Lung (tissue), 12 donors: ENCODE measurements around the gene SMAD2. TPM values are rescaled to one million over a fixed set of nuclear protein-coding genes. Genes with fewer than 3 reads are reported as not detected.

ENCODE experiments used
- ATAC-seq: fragments of 200-7000 bp; cut with Tn5 transposase; one replicate; pipeline ENCODE4 v1.9.1; 2020; ENCODE audit warnings: moderate number of reproducible peaks; ENCODE audit not compliant: insufficient read depth, low FRiP score
- DNase-seq, 3 donors: peaks; one replicate each; pipeline ENCODE4 v3.0.0-alpha.2; 2013 to 2017
- H3K27ac ChIP-seq, 2 donors: one replicate each; pipeline ENCODE4 v1.5.1; 2013; ENCODE audit warnings: mild to moderate bottlenecking in 2 of 2, moderate library complexity in 2 of 2, control low read depth in 1 of 2, inconsistent platforms in 1 of 2, low read depth in 1 of 2, low read length in 1 of 2
- H3K27me3 ChIP-seq, 3 donors: one replicate each; pipeline ENCODE4 v1.5.1; 2013; ENCODE audit warnings: low read length in 2 of 3; ENCODE audit not compliant: control insufficient read depth in 3 of 3, insufficient read depth in 3 of 3
- H3K36me3 ChIP-seq, 4 donors: one replicate each; pipeline ENCODE4 v1.5.1; 2013; ENCODE audit warnings: low read length in 4 of 4, mild to moderate bottlenecking in 1 of 4, moderate library complexity in 1 of 4; ENCODE audit not compliant: control insufficient read depth in 4 of 4, insufficient read depth in 4 of 4
- H3K4me1 ChIP-seq, 5 donors: one replicate each; pipeline ENCODE4 v1.5.1; 2013; ENCODE audit warnings: low read length in 5 of 5, mild to moderate bottlenecking in 2 of 5, moderate library complexity in 1 of 5; ENCODE audit not compliant: control insufficient read depth in 5 of 5, insufficient read depth in 5 of 5
- H3K4me3 ChIP-seq: one replicate; pipeline ENCODE4 v1.5.1; 2013; ENCODE audit warnings: mild to moderate bottlenecking, control low read depth, moderate library complexity
- H3K9ac ChIP-seq, 2 donors: one replicate each; pipeline ENCODE4 v1.5.1; 2013; ENCODE audit warnings: low read length in 2 of 2, control low read depth in 1 of 2; ENCODE audit not compliant: insufficient read depth in 1 of 2
- H3K9me3 ChIP-seq, 4 donors: one replicate each; pipeline ENCODE4 v1.5.1; 2013; ENCODE audit warnings: low read length in 3 of 4, mild to moderate bottlenecking in 1 of 4, moderate library complexity in 1 of 4; ENCODE audit not compliant: control insufficient read depth in 4 of 4, insufficient read depth in 3 of 4
- WGBS, 2 donors: extraction: QIAGEN DNeasy Blood & Tissue Kit; methylation state at CpG; one replicate each; pipeline ENCODE4 v1.1.7; 2013; 5-methylcytosine and 5-hydroxymethylcytosine counted together
- polyA plus RNA-seq, 2 donors: library from polyadenylated mRNA; stranded (reverse); fragments of 200-250 nt; gene quantifications; one replicate each; pipeline ENCODE4 v1.2.1, GENCODE V29; 2013
- total RNA-seq, 2 donors: library from RNA; depleted of rRNA in 1 of 2; stranded (reverse); fragments of >200 nt in 1 of 2; gene quantifications; one replicate each; pipeline ENCODE4 v1.2.1, GENCODE V29; 2014 to 2021
- TF ChIP-seq, protein P1 (sequence below): IDR thresholded peaks from 2 replicates; pipeline ENCODE4 v1.5.1; 2012; ENCODE audit warnings: mild to moderate bottlenecking; ENCODE audit errors: control extremely low read depth, extremely low read depth
- donor health status: control.
- donor health status: control.
- donor health status: Bipolar disorder and iron deficiency.
- donor health status: healthy.
- donor health status: DM: yes; HTN: yes; CAD: no.

The SMAD2 gene
- total and polyA plus RNA-seq, 4 donors = 30.6 to 161 (median 90.2) TPM

DNA sequence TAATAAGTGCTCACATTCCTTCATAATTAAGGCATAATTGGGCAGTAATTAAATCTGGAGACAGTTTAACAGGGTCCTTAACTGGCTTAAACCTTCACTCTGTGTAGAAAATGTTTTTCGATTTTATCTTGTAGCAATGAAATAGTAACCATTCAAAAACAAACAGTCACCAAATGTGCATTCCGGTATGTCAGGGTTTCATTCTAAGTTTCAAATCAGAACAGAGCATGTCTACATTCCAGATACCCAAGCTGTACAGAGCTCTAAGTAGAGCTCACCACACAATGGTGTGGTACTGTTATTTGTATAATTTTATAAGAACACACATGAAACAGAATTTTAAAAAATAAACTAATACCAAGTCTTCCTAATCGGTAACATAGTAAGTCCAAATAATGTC is 52.6 kb downstream of the SMAD2 start:
- H3K4me1 ChIP-seq = peaks cover 0 to 5% (median 3%) of the 10 kb centered on the region in 5 donors
- H3K27ac ChIP-seq = no peak overlapping the region
- peaks cover 0 to 14% (median 7%) of the 10 kb centered on the region in 4 donors for H3K36me3 ChIP-seq
- no peak overlapping the region for H3K4me3 ChIP-seq
- ATAC-seq (no peak), DNase-seq (no peak)
- WGBS, 2 donors = 82 to 93% methylated on average over 3 of the region's 3 CpGs
- TF ChIP-seq, protein P1, sequence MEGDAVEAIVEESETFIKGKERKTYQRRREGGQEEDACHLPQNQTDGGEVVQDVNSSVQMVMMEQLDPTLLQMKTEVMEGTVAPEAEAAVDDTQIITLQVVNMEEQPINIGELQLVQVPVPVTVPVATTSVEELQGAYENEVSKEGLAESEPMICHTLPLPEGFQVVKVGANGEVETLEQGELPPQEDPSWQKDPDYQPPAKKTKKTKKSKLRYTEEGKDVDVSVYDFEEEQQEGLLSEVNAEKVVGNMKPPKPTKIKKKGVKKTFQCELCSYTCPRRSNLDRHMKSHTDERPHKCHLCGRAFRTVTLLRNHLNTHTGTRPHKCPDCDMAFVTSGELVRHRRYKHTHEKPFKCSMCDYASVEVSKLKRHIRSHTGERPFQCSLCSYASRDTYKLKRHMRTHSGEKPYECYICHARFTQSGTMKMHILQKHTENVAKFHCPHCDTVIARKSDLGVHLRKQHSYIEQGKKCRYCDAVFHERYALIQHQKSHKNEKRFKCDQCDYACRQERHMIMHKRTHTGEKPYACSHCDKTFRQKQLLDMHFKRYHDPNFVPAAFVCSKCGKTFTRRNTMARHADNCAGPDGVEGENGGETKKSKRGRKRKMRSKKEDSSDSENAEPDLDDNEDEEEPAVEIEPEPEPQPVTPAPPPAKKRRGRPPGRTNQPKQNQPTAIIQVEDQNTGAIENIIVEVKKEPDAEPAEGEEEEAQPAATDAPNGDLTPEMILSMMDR = no peak
- H3K27me3 ChIP-seq = no peaks in the 10 kb centered on the region
- no peaks in the 10 kb centered on the region for H3K9me3 ChIP-seq
- no peak overlapping the region for H3K9ac ChIP-seq

DNA sequence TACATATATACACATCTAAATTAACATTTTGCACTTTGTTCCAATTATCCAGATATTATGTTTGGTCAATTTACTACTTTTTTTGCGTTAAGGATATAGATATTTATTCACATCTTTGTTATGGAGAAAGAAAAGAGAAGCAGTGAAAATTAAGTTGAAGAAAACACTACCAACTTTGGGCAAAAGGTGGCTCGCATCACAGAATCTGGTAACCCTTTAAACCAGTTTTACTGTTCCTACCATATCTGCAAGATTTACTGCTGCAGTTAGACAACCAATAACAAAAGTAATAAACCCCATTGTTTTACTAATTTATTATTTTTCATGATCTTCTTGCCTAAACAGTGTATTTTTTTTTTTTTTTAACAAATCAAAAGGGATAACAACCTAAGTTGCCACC is 53.6 kb downstream of the SMAD2 start:
- DNase-seq (no peak), ATAC-seq (no peak)
- Histone ChIP-seq H3K36me3 (peaks cover 0 to 17% (median 8%) of the 10 kb centered on the region in 4 donors), H3K27ac (no peak overlapping the region), H3K4me1 (peaks cover 0 to 5% (median 2%) of the 10 kb centered on the region in 5 donors), H3K9ac (no peak overlapping the region), H3K27me3 (no peaks in the 10 kb centered on the region), H3K4me3 (no peak overlapping the region), H3K9me3 (no peaks in the 10 kb centered on the region)
- TF ChIP-seq, protein P1 = no peak
- 97 to 99% methylated on average over 2 of the region's 2 CpGs for WGBS, 2 donors

DNA sequence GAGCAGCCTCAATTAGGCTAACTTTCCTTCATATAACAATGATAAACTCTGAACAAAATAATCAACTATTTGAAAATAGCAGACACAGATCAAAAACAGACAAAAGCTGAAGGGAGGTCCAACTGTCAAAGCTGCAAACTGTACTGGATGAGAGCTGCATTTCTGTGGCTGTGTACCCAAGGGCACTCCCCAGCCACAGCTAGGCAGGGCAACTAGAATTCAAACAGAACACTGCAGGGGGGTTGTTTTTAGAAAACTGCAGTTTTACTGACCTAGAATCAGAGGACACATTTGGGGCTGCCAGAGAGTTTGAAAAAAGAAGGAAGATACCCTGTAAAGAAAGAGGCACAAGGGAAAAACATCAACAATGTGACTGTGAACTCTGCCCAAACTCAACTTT is 56.8 kb downstream of the SMAD2 start:
- Histone ChIP-seq H3K9me3 (no peaks in the 10 kb centered on the region), H3K9ac (no peak overlapping the region), H3K36me3 (peaks cover 0 to 8% (median 2%) of the 10 kb centered on the region in 4 donors), H3K27me3 (no peaks in the 10 kb centered on the region), H3K4me3 (no peak overlapping the region), H3K27ac (no peak overlapping the region), H3K4me1 (peaks cover 0 to 7% (median 3%) of the 10 kb centered on the region in 5 donors)
- TF ChIP-seq, protein P1 = no peak
- DNase-seq = no peak
- no peak for ATAC-seq

DNA sequence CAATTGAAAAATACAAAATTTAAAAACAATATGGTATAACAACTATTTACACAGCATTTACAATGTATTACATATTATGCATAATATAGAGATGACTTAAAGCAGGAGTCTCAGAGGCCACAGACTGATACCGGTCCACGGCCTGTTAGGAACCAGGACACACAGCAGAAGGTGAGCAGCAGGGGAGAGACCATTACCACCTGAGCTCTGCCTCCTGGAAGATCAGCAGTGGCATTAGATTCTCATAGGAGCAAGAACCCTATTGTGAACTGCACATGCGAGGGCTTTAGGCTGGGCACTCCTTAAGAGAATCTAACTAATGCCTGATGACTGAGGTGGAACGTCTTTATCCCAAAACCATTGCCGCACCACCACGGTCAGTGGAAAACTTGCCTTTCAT is 58.0 kb downstream of the SMAD2 start:
- no peak overlapping the region for H3K4me3 ChIP-seq
- ATAC-seq = no peak
- peaks cover 0 to 12% (median 3%) of the 10 kb centered on the region in 4 donors for H3K36me3 ChIP-seq
- no peaks in the 10 kb centered on the region for H3K9me3 ChIP-seq
- H3K4me1 ChIP-seq = peaks cover 0 to 7% (median 2%) of the 10 kb centered on the region in 5 donors
- no peaks in the 10 kb centered on the region for H3K27me3 ChIP-seq
- no peak overlapping the region for H3K9ac ChIP-seq
- 97 to 98% methylated on average over 6 of the region's 6 CpGs for WGBS, 2 donors
- DNase-seq = no peak
- no peak overlapping the region for H3K27ac ChIP-seq
- TF ChIP-seq, protein P1 = no peak
